Testis (tissue), 3 donors: ENCODE data around the gene TEX30. TPM values are rescaled to one million over a fixed set of nuclear protein-coding genes. Genes with fewer than 3 reads are reported as not detected.
"Not testable (repeated sequence)": the region's sequence is repeated elsewhere in the genome, so short reads cannot be mapped to it uniquely, and the experiment has no call there.

ENCODE experiments used
- DNase-seq: peaks from one replicate; pipeline ENCODE4 v3.0.0-alpha.2; 2019
- H3K27ac ChIP-seq, 2 donors: fragments of 200-600 bp; sonication (generic); one replicate each; pipeline ENCODE4 v1.5.1; 2019
- H3K27me3 ChIP-seq: fragments of 200-600 bp; sonication (generic); one replicate; pipeline ENCODE4 v1.5.1; 2019
- H3K36me3 ChIP-seq: fragments of 200-600 bp; sonication (generic); one replicate; pipeline ENCODE4 v1.5.1; 2017; ENCODE audit warnings: low read depth; ENCODE audit errors: missing control alignments
- H3K4me1 ChIP-seq: fragments of 200-600 bp; sonication (generic); one replicate; pipeline ENCODE4 v1.5.1; 2019
- H3K4me3 ChIP-seq, 2 donors: fragments of 200-600 bp; sonication (generic); one replicate each; pipeline ENCODE4 v1.5.1; 2017 to 2019
- H3K9me3 ChIP-seq: fragments of 200-600 bp; sonication (generic); one replicate; pipeline ENCODE4 v1.5.1; 2017
- POLR2A ChIP-seq: fragments of 450-650 bp; IDR thresholded peaks from one replicate; pipeline ENCODE4 v1.6.1; 2017; ENCODE audit warnings: antibody characterized with exemption, mild to moderate bottlenecking, moderate library complexity
- WGBS, 2 donors: methylation state at CpG; one replicate each; pipeline ENCODE4 v1.1.5; 2018; 5-methylcytosine and 5-hydroxymethylcytosine counted together
- intact Hi-C: fragments of 100-400 bp; cut with DNase I; formaldehyde crosslinking; loops from one replicate; pipeline ENCODE4 v1.15.1; 2023; ENCODE audit warnings: low total_unique reads
- polyA plus RNA-seq: library from polyadenylated mRNA; stranded (reverse); fragments of 350-450 nt; fragmentation: Illumina TruSeq; extraction: RNeasy Lipid Tissue Mini Kit (QIAGEN cat#74804); gene quantifications from one replicate; pipeline ENCODE4 v1.2.3, GENCODE V29; 2014; ENCODE audit warnings: low read depth, low replicate concordance; ENCODE audit not compliant: insufficient read depth
- total RNA-seq, 2 donors: library from RNA; depleted of rRNA; stranded (reverse); fragments of >200 nt; gene quantifications; one replicate each; pipeline ENCODE4 v1.2.3, GENCODE V29; 2016
- TF ChIP-seq, protein P1 (sequence below), 3 experiments: fragments of 450-650 bp in 2 of 3; fragments of 200-600 bp in 1 of 3; sonication (generic) in 1 of 3; IDR thresholded peaks; one replicate each; pipeline ENCODE4 v1.5.1; 2016 to 2019; ENCODE audit warnings: antibody characterized with exemption in 3 of 3, mild to moderate bottlenecking in 2 of 3, moderate library complexity in 1 of 3

TEX30 gene
- total and polyA plus RNA-seq, 3 donors from 2014 or later = 80.1 to 241 (median 123) TPM

- H3K4me1 ChIP-seq = no peaks in the 10 kb centered on the region
- no peak for DNase-seq
- intact Hi-C loops = no loop called here
- no peak overlapping the region for H3K4me3 ChIP-seq
- no peaks in the 10 kb centered on the region for H3K9me3 ChIP-seq
- WGBS, 2 donors = 86 to 93% methylated on average over 9 of the region's 9 CpGs
- H3K36me3 ChIP-seq = no peaks in the 10 kb centered on the region
- no peak overlapping the region for H3K27ac ChIP-seq
- H3K27me3 ChIP-seq = no peaks in the 10 kb centered on the region
- TF ChIP-seq, protein P1, sequence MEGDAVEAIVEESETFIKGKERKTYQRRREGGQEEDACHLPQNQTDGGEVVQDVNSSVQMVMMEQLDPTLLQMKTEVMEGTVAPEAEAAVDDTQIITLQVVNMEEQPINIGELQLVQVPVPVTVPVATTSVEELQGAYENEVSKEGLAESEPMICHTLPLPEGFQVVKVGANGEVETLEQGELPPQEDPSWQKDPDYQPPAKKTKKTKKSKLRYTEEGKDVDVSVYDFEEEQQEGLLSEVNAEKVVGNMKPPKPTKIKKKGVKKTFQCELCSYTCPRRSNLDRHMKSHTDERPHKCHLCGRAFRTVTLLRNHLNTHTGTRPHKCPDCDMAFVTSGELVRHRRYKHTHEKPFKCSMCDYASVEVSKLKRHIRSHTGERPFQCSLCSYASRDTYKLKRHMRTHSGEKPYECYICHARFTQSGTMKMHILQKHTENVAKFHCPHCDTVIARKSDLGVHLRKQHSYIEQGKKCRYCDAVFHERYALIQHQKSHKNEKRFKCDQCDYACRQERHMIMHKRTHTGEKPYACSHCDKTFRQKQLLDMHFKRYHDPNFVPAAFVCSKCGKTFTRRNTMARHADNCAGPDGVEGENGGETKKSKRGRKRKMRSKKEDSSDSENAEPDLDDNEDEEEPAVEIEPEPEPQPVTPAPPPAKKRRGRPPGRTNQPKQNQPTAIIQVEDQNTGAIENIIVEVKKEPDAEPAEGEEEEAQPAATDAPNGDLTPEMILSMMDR (IDR thresholded peaks at IDR 0.05) = no peak
- no peak for TF ChIP-seq POLR2A
Measured at GRCh38 chr13:102793611-102794355, 20.2 kb upstream of the TEX30 start.

DNA sequence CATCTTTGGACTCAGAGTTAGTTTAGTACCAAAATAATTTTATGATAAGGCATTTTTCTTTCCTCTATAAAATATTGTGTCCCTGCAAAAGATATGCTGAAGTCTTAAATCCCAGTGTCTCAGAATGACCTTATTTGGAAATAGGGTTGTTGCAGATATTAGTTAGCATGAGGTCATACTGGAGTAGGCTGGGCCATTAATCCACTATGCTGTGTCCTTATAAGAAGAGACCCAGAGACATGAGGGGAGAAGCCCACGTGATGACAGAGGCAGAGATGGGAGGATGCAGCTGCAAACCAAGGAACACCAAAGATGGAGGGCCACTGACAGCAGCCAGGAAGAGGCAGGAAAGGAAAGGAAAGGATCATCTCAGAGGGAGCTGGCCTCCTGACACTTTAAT, 18.8 kb upstream of the TEX30 start:
- 83 to 93% methylated on average over 1 of the region's 1 CpG for WGBS, 2 donors
- intact Hi-C loops = no loop called here
- H3K36me3 ChIP-seq = no peaks in the 10 kb centered on the region
- no peak for TF ChIP-seq POLR2A
- TF ChIP-seq, protein P1 (IDR thresholded peaks at IDR 0.05) = no peak
- no peak for DNase-seq
- no peaks in the 10 kb centered on the region for H3K27me3 ChIP-seq
- H3K4me1 ChIP-seq = no peaks in the 10 kb centered on the region
- no peaks in the 10 kb centered on the region for H3K9me3 ChIP-seq
- H3K27ac ChIP-seq = no peak overlapping the region
- no peak overlapping the region for H3K4me3 ChIP-seq

DNA sequence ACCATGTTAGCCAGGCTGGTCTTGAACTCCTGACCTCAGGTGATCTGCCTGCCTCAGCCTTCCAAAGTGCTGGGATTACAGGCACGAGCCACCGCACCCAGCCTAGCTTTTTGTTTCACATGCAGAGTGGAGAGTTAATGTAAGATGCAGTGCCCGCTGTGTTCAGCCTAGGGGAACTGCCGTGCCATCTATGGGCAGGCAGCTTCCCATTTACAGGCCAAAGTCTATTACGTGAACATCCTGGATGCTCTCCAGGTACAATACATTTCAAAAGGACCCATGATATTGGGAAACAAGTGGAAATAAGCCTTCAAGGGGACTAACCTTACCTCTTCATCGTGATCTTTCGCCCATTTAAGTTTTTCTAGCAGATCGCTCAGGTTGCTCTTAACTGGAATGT, 15.1 kb upstream of the TEX30 start:
- no peak for DNase-seq
- WGBS, 2 donors = 90 to 96% methylated on average over 8 of the region's 8 CpGs
- H3K27me3 ChIP-seq = no peaks in the 10 kb centered on the region
- no peaks in the 10 kb centered on the region for H3K36me3 ChIP-seq
- no peaks in the 10 kb centered on the region for H3K4me1 ChIP-seq
- TF ChIP-seq, protein P1 (IDR thresholded peaks at IDR 0.05) = no peak
- no peak for TF ChIP-seq POLR2A
- no peaks in the 10 kb centered on the region for H3K9me3 ChIP-seq
- no peak overlapping the region for H3K27ac ChIP-seq
- no peak overlapping the region for H3K4me3 ChIP-seq
- intact Hi-C loops = no loop called here

GRCh38 chr13:102784483-102784882, 10.9 kb upstream of the TEX30 start:
- no peak overlapping the region for H3K4me3 ChIP-seq
- H3K27ac ChIP-seq = no peak overlapping the region
- H3K9me3 ChIP-seq = no peaks in the 10 kb centered on the region
- DNase-seq = no peak
- WGBS, 2 donors = 49 to 59% methylated on average over 3 of the region's 3 CpGs
- H3K36me3 ChIP-seq = no peaks in the 10 kb centered on the region
- intact Hi-C loops = no loop called here
- TF ChIP-seq, protein P1 (IDR thresholded peaks at IDR 0.05) = no peak
- TF ChIP-seq POLR2A = no peak
- H3K27me3 ChIP-seq = no peaks in the 10 kb centered on the region
- no peaks in the 10 kb centered on the region for H3K4me1 ChIP-seq

DNA sequence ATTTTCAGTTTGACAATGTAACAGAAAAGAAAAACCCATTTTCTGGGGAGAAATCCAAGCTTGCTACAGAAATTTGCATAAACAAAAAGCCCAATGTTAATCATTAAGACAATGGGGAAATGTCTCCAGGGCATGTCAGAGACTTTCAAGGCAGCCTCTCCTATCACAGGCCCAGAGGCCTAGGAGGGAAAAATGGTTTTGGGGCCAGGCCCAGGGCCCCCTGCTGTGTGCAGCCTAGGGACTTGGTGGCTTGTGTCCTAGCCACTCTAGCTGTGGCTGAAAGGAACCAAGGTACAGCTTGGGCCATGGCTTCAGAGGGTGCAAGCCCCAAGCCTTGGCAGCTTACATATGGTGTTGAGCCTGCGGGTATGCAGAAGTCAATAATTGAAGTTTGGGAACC, 8.0 kb upstream of the TEX30 start:
- 100% methylated on average over 1 of the region's 1 CpG; no CpG with 5 or more reads in 1 of the 2 donors for WGBS, 2 donors

DNA sequence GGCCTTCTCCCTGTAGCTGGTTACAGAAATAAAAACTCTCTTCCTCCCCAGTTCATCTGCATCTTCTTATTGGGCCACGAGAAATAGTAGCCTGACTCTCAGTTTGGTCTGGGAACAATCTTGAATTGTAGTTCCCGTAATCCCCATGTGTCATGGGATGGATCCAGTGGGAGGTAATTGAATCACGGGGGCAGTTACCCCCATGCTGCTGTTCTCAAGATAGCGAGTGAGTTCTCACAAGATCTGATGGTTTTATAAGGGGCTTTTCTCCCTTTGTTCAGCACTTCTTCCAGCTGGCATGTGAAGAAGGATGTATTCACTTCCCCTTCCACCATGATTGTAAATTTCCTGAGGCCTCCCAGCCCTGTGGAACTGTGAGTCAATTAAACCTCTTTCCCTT, 7.1 kb upstream of the TEX30 start:
- intact Hi-C loops, H3K4me3 ChIP-seq, H3K9me3 ChIP-seq, H3K27me3 ChIP-seq, H3K36me3 ChIP-seq, DNase-seq, H3K4me1 ChIP-seq, H3K27ac ChIP-seq: not testable (repeated sequence)
- WGBS, 2 donors = 84 to 91% methylated on average over 4 of the region's 4 CpGs

More for the DNA sequence above, 8.0 kb upstream of the TEX30 start:
- Histone ChIP-seq H3K9me3 (no peaks in the 10 kb centered on the region), H3K27ac (no peak overlapping the region), H3K4me1 (no peaks in the 10 kb centered on the region), H3K27me3 (no peaks in the 10 kb centered on the region), H3K4me3 (no peak overlapping the region), H3K36me3 (no peaks in the 10 kb centered on the region)
- DNase-seq = no peak
- TF ChIP-seq POLR2A = no peak
- TF ChIP-seq, protein P1 (IDR thresholded peaks at IDR 0.05) = no peak
- intact Hi-C loops = no loop called here
